SHP77 (cell line): ENCODE data around the gene KLHL22.
"Not testable (repeated sequence)": the region's sequence is repeated elsewhere in the genome, so short reads cannot be mapped to it uniquely, and the experiment has no call there.

Experiments used
- DNase-seq, 2 experiments: peaks; one replicate each; lab custom pipeline; 2025; lab: John Stamatoyannopoulos, UW

The KLHL22 gene

GRCh38 chr22:20399866-20400605 lies 95.6 kb downstream of the KLHL22 start:
- no peak for DNase-seq

DNA sequence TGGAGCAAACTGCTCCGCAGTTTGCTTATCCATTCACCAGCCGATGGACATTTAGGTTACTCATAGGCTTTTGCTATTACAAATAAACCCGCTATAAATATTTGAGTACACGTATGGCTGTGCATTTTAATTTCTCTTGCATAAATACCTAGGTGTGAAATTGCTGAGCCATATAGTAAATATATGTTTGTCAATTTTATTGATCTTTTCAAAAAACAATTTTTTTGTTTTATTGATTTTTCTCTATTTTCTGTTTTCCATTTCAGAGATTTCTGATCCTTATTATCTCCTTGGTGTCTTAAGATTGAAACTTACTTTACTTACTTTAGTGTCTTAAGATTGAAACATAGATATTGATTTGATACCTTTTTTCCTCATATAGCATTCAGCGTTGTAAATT lies 97.2 kb downstream of the KLHL22 start:
- DNase-seq = no peak

- no peak for DNase-seq
Measured at GRCh38 chr22:20397498-20397897, 98.1 kb downstream of the KLHL22 start.

DNA sequence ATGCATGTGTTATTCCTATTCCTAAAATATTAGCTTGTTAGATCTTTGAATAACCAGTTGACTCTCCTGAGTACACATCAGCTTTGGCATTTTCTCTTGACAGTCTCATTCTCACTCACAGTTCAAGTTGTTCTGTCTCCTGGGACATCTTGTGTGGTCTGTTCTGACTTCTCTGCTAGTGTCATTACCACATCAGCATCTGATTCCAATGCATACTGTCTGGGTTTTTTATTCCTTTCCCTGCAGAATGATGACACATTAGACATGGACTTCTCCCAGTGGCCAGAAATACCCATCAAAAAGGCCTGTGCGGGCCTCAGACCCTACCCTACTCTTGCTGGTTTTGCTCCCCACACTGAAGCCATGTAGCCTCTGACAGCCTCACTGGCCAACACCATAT lies 99.0 kb downstream of the KLHL22 start:
- no peak for DNase-seq

GRCh38 chr22:20395907-20396287 lies 99.7 kb downstream of the KLHL22 start:
- no peak for DNase-seq

- no peak for DNase-seq
Measured at GRCh38 chr22:20395181-20395906, 100.3 kb downstream of the KLHL22 start.

GRCh38 chr22:20393705-20394476 lies 101.7 kb downstream of the KLHL22 start, which contains the start of gene ZNF74:
TSS of gene ZNF74 (plus strand) at chr22:20394151. CDS start at chr22:20394629, 478 bp downstream.
- DNase-seq = peak; percentile 86 to 91

GRCh38 chr22:20392983-20393704 lies 102.5 kb downstream of the KLHL22 start:
- DNase-seq = no peak

- DNase-seq = not testable (repeated sequence)
Measured at GRCh38 chr22:20392365-20392881, 103.2 kb downstream of the KLHL22 start.
